ENCODE measurements around the gene MACROD2. TPM values are rescaled to one million over a fixed set of nuclear protein-coding genes. Genes with fewer than 3 reads are reported as not detected.

Gene MACROD2
- total RNA-seq, 1 experiment from 2014 or later: 1.6 TPM

DNA sequence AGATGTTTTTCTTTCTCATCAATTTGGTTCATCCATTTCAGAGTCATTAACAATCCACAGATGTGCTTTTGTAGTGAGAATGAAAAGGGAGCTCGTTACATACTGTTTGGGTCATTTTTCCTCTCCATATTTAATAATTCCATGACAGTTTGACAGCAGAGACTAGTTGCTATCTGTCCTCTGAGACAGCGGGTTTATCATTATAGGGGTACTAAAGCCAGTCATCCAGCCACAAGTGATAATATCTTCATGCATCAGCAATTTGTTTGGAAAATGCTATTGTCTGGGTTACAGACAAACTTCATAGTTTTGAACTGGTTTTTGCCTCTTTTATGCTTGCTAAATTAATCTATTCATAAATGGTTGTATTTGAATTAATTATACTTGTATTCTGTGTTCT is 692.7 kb downstream of the MACROD2 start:
- Histone ChIP-seq H2AFZ (ENCODE audit: low read length) (no peak overlapping the region), H3K9me3 (ENCODE audit: control insufficient read depth, low read depth, low read length) (no peaks in the 10 kb centered on the region), H3K9ac (ENCODE audit: extremely low read depth, insufficient read length, low read length) (no peak overlapping the region), H2BK15ac (ENCODE audit: low read depth, low read length) (no peak overlapping the region), H3K79me1 (ENCODE audit: insufficient read depth, low read depth, low read length, poor library complexity, severe bottlenecking) (no peaks in the 10 kb centered on the region), H3K14ac (ENCODE audit: insufficient read depth, low read length) (no peak overlapping the region), H3K4me1 (ENCODE audit: insufficient read depth, low read length) (no peaks in the 10 kb centered on the region), H3K4me2 (ENCODE audit: insufficient read depth, insufficient read length, low read length) (no peak overlapping the region), H3K79me2 (ENCODE audit: insufficient read depth, low read length) (no peaks in the 10 kb centered on the region), H3K27ac (ENCODE audit: insufficient read length, low read depth, low read length) (no peak overlapping the region), H3K23ac (ENCODE audit: insufficient read length, low read depth, low read length) (no peak overlapping the region), H2BK120ac (ENCODE audit: low read depth, low read length, poor library complexity, severe bottlenecking) (no peak overlapping the region), H2BK12ac (ENCODE audit: insufficient read length, low read depth, low read length) (no peak overlapping the region), H4K5ac (ENCODE audit: insufficient read length, low read depth, low read length) (no peak overlapping the region), H3K18ac (ENCODE audit: insufficient read length, low read depth, low read length) (no peak overlapping the region), H3T11ph (ENCODE audit: low read length) (no peak overlapping the region), H4K8ac (replicated peaks; ENCODE audit: insufficient read length, low read depth, low read length) (no peak overlapping the region), H2BK5ac (ENCODE audit: insufficient read length, low read length) (no peak overlapping the region), H3K4ac (ENCODE audit: low read depth, low read length) (no peak overlapping the region), H2AK5ac (ENCODE audit: insufficient read length, low read length) (no peak overlapping the region), H4K20me1 (ENCODE audit: control insufficient read depth, insufficient read depth, insufficient read length) (no peaks in the 10 kb centered on the region), H2BK20ac (ENCODE audit: low read depth, low read length, poor library complexity, severe bottlenecking) (no peak overlapping the region), H3K23me2 (ENCODE audit: insufficient read length, low read depth, low read length, poor library complexity, severe bottlenecking) (no peaks in the 10 kb centered on the region), H3K27me3 (ENCODE audit: insufficient read depth, low read length) (no peaks in the 10 kb centered on the region), H4K91ac (ENCODE audit: insufficient read length, low read depth, low read length) (no peak overlapping the region), H3K56ac (ENCODE audit: insufficient read length, low read depth, low read length) (no peak overlapping the region)
- Mint-ChIP-seq H3K4me1 (0 out of 4 replicates have a peak, but pooled peaks cover 2 to 5% of the 10 kb centered on the region in 2 experiments), H3K9me3 (no peaks in the 10 kb centered on the region), H3K36me3 (ENCODE audit: insufficient read depth in 1 of 3, low read depth in 3 of 3) (no peaks in the 10 kb centered on the region), H3K27ac (no peak overlapping the region), H3K4me3 (no peak overlapping the region), H3K27me3 (ENCODE audit: low read depth) (no peaks in the 10 kb centered on the region)
- no CpG with 5 or more reads among the region's 2 CpGs for WGBS (ENCODE audit: extremely low coverage, insufficient read length, low lambda C conversion rate)
- DNase-seq: no peak
- TF ChIP-seq, protein P1, sequence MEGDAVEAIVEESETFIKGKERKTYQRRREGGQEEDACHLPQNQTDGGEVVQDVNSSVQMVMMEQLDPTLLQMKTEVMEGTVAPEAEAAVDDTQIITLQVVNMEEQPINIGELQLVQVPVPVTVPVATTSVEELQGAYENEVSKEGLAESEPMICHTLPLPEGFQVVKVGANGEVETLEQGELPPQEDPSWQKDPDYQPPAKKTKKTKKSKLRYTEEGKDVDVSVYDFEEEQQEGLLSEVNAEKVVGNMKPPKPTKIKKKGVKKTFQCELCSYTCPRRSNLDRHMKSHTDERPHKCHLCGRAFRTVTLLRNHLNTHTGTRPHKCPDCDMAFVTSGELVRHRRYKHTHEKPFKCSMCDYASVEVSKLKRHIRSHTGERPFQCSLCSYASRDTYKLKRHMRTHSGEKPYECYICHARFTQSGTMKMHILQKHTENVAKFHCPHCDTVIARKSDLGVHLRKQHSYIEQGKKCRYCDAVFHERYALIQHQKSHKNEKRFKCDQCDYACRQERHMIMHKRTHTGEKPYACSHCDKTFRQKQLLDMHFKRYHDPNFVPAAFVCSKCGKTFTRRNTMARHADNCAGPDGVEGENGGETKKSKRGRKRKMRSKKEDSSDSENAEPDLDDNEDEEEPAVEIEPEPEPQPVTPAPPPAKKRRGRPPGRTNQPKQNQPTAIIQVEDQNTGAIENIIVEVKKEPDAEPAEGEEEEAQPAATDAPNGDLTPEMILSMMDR (conservative IDR thresholded peaks at IDR 0.05): no peak

Measured in H9 (cell line).